DOHH2 (cell line): ENCODE measurements around the gene BORCS8.

Source experiments
- EZH2phosphoT487 ChIP-seq: fragments of 200-600 bp; sonication (generic); IDR thresholded peaks from 2 replicates; pipeline ENCODE4 v1.6.1; 2017; ENCODE audit warnings: borderline replicate concordance, mild to moderate bottlenecking, antibody characterized with exemption, low read length, moderate library complexity, mixed read lengths
- TF ChIP-seq, protein P1 (sequence below): fragments of 200-600 bp; sonication (generic); IDR thresholded peaks from one replicate; pipeline ENCODE4 v1.5.1; 2014; ENCODE audit warnings: antibody characterized with exemption, mild to moderate bottlenecking, low read depth, low read length; ENCODE audit not compliant: poor library complexity, severe bottlenecking

DNA sequence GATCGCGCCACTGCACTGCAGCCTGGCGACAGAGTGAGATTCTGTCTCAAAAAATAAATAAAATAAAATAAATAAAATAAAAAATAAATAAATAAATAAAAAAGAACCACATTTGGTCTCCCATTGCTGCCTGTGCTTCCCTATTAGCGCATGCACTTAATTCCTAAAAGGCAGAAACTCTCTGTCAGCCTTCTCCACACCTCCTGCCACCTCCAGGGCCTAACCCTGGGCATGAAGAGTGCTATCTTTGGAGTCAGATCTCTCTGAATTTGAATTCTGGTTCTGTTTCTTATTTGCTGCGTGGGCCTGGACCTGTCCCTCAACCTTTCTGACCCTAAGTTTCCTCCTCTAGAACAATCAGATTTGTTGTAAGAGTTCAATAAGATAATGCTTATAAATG lies 31.1 kb upstream of the BORCS8 start:
- TF ChIP-seq, protein P1, sequence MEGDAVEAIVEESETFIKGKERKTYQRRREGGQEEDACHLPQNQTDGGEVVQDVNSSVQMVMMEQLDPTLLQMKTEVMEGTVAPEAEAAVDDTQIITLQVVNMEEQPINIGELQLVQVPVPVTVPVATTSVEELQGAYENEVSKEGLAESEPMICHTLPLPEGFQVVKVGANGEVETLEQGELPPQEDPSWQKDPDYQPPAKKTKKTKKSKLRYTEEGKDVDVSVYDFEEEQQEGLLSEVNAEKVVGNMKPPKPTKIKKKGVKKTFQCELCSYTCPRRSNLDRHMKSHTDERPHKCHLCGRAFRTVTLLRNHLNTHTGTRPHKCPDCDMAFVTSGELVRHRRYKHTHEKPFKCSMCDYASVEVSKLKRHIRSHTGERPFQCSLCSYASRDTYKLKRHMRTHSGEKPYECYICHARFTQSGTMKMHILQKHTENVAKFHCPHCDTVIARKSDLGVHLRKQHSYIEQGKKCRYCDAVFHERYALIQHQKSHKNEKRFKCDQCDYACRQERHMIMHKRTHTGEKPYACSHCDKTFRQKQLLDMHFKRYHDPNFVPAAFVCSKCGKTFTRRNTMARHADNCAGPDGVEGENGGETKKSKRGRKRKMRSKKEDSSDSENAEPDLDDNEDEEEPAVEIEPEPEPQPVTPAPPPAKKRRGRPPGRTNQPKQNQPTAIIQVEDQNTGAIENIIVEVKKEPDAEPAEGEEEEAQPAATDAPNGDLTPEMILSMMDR, result no peak
- TF ChIP-seq EZH2phosphoT487, result no peak
